NCI-H2029 (cell line): Measurements from ENCODE around the gene SEC14L5.

Experiments
- DNase-seq: peaks from one replicate; lab custom pipeline; 2025; lab: John Stamatoyannopoulos, UW

Gene SEC14L5

DNA sequence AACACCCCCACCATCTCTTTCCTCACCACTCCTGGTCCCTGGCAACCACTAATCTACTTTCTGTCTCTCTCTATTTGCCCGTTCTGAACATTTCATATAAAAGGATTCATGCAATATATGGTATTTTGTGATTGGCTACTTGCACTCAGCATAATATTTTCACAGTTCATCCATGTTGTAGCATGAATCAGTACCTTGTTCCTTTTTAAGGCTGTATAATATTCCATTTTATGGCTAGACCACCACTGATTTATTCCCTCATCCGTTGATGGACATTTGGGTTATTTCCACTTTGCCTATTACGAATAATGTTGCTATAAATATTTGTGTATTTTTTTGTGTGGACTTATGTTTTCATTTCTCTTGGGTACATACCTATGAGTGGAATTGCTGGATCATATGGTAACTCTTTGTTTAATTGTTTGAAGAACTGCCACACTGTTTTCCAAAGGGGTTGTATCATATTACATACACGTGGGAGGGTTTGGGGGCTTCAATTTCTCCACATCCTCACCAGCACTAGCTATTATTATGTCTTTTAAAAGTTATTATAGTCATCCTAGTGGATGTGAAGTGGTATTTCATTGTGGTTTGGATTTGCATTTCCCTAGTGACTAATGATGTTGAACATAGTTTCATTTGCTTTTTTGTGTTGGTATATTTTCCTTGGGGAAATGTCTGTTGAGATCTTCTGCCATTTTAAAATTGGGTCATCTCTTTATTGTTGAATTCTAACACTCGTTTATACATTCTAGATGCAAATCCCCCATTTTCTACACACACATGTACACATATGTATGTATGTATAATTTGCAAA is 26.3 kb downstream of the SEC14L5 start:
- DNase-seq = no peak

DNA sequence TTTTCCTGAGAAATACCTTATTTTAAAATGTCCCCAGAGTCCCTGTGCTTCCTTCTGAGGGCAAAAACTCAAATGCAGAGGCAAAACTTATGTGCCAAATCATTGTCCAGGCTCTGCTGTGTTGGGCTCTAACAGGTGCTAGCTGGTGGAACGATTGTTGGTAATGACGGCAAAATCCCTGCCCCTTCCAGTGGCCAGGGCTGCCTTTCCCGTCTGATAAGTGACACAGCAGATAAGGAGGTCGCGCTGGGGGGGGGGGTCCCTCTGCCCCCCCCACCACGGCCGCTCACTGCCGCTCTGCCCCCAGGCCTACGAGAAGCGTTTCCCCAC is 29.1 kb downstream of the SEC14L5 start:
- no peak for DNase-seq

DNA sequence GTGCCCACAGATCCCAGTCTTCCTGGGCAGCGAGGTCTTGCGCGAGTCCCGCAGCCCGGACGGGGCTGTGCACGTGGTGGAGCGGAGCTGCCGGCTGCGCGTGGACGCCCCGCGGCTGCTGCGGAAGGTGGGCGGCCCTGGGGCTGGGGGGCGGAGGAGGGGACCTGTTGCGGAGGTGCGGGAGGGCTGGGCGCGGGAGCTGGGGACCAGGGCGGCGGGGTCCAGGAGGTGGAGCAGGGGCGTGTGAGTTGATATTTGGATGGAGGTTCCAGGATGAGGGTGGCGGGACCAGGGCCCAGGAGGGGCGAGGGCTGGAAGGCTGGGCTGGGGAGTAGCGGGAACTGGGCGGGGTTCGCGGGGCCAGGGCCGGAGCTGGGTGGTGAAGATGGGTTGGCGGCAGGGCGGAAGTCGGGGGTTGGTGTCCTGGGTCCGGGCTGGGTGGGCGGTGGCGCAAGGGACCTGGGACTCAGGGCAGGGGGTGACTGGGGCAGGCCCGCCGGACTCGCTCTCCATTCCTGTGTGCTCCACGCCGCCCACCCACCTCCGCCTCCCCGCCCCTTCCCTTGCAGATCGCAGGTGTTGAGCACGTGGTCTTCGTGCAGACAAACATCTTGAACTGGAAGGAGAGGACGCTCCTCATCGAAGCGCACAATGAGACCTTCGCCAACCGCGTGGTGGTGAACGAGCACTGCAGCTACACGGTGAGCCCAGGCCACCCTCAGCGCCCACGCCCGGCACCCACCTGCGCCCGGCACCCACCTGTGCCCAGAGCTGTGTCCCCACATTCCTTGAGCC is 29.6 kb downstream of the SEC14L5 start:
- no peak for DNase-seq

DNA sequence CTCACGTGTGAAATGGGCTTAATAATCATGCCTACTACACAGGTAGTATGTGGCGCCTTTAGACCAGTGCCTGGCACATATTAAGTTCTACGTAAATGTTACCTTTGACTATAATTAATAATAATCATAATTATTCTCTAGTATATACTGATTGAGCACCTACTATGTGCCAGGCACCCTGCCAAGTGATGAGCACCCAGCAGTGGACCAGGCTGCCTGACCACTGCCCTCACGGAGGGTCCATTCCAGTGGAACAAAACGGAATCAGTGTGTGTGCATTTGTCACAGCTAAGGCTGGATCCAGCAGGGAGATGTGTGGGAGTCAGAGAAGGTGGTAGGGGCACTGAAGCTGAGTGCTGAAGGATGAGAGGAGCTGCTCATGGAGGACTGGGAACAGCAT is 30.5 kb downstream of the SEC14L5 start:
- no peak for DNase-seq

DNA sequence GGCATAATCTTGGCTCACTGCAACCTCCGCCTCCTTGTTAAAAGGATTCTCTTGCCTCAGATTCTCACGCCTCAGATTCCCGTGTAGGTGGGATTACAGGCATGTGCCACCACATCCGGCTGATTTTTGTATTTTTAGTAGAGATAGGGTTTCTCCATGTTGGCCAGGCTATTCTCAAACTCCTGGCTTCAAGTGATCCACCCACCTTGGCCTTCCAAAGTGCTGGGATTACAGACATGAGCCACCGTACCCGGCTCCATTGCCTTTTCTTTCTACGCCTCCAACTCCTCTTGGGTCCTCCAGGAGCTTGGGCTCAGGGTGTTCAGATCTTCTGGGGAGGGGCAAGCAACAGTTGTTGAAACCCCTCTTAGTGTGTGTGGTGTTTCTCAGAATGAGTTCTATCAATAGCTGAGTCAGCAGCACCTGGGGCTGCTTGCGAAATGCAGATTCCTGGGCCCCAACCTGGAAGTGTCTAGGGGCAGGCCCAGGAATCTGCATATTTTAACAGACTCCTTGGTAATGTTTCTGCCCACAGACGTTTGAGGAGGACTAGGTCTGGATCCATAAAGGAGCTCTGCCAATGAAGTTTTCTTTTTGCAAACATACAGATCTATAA is 31.4 kb downstream of the SEC14L5 start:
- DNase-seq = no peak

DNA sequence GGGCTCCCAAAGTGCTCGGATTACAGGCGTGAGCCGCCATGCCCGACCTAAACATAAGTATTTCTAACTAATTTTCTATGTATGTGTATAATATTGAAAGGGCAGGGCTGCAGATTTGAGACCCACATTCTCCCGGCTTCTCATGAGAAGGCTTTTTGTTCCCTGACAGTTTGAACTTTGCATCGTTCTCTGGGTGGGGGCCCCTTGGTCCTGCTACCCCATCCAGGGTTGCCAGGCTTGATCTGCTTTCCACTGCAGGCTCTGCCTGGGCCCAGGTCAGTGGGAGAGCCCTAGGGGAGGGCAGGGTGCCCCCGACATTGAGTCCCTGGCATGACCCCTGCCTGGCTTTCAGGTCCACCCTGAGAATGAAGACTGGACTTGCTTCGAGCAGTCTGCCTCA is 32.3 kb downstream of the SEC14L5 start:
- DNase-seq = no peak

DNA sequence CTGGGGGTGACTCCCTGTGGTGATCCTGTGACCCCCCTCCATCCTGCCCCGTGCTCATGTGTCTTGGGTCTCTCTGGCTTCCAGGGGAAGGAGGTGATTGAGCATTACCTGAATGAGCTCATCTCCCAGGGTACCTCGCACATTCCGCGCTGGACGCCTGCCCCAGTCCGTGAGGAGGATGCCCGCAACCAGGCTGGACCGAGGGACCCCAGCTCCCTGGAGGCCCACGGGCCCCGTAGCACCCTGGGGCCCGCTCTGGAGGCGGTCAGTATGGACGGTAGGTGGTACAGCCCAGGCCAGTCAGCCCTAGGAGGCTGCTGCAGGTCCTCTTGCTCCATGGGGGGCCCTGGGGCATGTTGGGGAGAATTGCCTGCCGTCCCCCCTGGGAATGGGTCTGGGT is 33.6 kb downstream of the SEC14L5 start:
- no peak for DNase-seq

DNA sequence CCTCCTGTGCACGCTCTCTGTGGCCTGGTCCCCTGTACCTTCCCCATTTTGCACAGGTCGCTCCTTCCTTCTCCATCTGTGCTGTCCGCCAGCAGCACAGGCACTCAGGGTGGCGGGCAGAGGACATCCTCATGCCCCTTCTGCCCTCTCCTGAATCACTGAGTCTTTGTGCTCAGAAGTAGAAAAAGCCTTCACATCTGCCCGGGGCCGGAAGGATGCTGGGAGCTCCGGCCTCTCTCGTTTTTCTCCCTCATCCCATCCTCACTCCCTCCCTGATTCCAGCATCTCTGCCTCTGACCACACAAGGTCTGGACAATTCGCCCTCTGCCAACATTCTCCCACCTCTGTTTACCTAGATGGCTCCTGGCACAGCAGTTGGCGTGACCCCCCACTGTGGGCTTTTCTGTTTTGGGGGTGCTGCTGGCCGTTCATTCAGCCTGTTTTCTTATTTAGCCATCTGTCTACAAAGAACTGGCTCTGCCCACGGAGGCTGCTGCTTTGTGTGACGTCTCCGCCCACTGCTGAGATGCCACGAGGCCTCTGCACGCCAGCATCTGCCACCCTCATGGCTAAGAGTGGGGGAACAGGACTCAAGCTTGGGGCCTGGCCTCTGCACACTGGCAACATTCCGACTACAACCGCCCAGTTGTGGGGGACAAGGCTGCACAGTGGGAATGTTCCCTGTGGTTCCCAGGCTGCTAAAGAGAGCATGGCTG is 36.7 kb downstream of the SEC14L5 start:
- no peak for DNase-seq

DNA sequence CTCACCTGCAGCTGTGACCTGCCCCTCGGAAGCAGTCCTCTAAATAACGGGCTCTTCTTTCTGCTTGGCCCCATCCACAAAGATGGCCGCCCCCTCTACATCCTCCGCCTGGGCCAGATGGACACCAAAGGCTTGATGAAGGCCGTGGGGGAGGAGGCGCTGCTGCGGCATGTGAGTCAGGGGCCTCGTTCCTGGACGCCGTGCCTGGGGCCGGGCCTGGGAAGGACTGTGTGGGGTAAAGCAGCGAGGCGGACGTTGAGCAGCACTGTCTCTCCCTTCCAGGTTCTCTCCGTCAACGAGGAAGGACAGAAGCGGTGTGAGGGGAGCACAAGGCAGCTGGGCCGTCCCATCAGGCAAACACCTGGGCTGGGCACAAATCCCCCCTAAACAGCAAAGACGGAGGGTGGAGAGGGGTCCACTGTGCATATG is 42.5 kb downstream of the SEC14L5 start:
- no peak for DNase-seq

DNA sequence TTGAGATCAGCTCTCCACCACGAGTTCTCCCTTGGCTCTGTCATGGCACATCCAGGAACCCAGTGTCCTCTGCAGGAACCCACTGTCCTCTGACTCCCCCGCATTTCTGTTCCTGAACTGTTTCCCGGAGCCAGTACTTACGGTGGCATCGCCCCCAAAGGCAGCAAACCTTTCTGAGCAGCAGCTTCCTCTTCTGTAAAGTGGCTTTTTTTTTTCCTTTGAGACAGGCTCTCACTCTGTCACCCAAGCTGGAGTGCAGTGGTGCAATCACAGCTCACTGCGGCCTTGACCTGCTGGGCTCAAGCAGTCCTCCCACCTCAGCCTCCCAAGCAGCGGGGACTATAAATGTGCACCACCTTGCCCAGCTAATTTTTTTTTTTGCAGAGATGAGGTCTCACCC is 43.4 kb downstream of the SEC14L5 start:
- DNase-seq = no peak

DNA sequence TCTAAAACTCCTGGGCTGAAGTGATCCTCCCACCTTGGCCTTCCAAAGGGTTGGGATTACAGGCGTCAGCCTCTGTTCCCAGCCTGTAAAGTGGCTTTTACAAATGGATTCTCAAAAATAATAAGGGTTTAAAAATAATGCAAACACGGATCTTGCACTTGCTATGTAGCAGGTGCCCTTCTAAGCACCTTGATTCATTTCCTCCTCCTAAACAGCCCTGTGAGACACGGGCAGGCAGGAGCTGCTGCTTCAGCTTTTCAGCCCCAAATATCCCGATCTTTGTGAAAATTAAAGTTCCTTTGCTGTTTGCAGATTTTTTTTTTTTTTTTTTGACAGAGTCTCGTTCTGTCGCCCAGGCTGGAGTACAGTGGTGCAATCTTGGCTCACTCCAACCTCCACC is 43.9 kb downstream of the SEC14L5 start:
- no peak for DNase-seq

DNA sequence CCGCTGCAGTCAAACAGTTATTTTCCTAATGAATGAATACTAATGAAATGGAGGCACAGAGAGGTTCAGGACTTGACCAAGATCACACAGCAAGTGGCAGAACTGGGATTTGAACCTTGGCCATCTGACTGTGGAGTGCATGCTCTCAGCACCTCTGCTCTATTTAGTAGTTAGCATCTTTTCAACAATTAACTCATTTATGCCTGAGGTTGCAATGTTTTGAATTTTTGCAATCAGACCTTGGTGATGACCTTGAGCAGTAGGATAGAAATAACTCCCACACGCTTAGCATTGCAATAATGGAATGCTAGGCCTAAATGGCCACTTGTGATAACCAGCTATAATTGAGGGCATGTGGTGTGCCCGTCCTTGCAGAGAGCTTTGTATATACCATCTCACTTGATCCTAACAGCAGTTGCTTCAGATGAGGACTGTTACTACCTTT is 44.6 kb downstream of the SEC14L5 start:
- no peak for DNase-seq

DNA sequence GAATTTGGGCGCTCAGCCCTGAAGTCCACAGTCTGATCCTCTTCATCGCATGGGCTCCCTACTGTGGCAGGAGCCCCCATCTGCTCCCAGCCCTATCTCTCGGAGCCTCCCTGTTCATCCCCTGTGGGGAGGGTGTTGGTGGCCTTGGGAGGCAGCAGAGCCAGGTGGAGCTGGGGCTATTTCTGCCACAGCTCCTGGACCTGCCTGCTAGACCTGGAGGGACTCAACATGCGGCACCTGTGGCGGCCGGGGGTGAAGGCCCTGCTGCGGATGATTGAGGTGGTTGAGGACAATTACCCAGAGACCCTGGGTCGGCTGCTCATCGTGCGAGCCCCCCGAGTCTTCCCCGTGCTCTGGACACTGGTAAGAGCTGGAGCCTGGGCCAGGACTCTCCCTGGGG is 45.1 kb downstream of the SEC14L5 start:
- DNase-seq = no peak

DNA sequence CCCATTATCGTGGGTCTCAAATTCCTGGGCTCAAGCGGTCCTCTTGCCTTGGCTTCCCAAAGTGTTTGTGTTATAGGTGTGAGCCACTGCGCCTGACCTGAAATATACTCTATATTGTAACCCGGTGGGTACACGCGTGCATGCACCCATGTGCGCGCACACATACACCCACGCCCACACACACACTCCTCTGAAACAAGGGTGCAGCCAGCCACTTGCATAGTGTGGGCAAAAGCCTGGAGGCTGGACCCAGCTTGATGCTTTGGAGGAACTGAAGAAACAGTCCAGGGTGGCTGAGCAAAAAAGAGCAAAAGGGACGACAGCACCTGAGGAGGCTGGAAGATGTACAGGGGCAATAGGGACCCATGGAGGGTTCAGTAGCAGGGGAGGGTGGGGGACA is 45.7 kb downstream of the SEC14L5 start:
- DNase-seq = no peak

DNA sequence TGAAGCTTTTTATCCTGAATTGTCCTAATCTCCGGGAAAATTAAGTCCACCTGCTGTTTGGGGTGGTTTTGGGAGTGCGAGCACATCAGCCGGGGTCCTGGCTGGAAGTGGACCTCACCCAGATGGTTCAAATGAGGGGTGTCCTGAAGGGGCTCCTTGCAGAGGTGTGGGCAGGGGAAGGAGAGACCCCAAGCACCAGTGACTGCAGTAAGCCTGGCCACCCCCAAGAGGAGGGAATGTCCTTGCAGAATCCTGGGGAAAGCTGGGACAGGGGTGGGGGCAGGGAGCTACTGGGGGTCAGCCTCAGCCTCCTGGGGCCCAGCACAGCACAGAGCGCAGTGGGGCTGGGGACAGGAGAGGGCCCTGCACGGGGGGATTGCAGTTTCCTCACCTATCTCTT is 46.2 kb downstream of the SEC14L5 start:
- DNase-seq = no peak

DNA sequence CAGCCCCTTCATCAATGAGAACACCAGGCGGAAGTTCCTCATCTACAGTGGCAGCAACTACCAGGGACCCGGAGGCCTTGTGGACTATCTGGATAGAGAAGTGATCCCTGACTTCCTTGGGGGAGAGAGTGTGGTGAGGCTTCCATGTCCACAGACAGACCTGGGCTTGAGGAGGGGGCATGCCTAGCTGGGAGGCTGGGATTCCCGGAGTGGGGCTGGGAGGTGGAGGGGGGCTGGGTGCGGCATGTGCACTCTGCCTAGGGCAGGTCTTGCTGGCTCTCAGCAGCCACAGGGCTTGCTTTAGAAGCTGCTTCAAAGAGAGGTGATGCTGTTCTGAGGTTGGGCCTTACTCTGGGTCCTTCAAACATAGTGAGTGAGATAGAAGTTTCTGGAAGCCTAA is 47.8 kb downstream of the SEC14L5 start:
- DNase-seq = no peak

DNA sequence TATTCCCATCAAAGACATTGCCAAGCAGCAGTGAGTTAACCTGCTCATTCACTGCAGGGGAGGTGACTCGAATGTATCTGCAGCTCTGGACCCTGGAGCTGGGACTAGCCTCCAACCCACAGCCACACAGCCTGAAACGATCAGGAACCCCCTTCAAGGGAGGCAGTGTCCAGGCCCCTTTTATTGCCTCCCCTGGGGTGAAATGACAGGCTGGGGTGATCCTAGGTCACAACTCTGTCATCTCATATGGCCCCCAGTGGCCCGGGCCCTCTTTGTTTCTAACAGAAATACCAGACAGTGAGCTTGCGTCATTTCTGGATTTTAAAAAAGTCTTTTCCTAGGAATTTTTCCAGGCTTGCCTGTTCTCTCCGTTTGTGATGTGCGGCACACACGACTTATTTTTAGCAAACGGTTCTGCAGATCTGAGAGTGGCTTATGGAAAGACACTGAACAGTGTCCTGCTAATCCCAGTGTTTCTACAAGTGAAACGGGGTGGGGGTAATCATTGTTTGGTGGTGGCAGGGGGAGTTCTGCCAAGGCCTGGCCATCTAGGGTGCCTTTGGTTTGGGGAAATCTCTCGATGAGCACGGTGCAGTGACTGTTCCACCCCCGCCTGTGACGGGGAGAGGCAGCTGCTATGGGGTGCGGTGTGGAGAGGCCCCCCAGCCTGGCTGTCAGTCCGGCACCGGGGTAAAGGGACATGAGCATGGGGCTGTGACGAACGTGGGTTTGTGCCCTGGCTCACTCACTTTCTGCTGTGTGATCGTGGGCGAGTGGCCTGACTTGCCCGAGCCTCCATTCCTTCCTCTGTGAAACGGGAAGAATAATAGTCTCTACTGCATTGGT is 48.4 kb downstream of the SEC14L5 start:
- DNase-seq = no peak

DNA sequence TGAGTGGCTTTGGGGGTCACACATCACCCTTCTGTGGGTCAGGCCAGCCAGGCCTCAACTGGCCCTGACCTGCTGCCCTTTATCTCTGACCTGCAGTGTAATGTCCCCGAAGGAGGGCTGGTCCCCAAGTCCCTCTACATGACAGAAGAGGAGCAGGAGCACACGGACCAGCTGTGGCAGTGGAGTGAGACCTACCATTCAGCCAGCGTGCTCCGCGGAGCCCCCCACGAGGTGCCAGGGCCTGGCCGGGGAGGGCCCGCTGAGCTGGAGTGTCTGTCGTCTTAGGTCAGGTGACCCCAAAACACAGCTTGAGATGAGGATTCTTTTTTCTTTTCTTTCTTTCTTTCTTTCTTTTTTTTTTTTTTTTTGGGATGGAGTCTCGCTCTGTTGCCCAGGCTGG is 49.1 kb downstream of the SEC14L5 start:
- no peak for DNase-seq

DNA sequence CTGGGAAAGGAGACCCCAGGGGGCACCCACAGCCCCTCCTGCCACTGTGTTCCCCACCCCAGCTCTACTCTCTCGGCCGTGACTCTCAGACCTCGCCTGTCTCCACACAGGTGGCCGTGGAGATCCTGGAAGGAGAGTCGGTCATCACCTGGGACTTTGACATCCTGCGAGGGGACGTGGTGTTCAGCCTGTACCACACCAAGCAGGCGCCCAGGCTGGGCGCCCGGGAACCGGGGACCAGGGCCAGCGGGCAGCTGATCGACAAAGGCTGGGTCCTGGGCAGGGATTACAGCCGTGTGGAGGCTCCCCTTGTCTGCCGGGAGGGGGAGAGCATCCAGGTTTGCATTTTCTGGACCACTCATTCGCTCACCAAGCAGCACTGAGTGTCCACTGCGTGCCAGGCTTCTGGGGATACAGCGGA is 50.2 kb downstream of the SEC14L5 start:
- DNase-seq = no peak

DNA sequence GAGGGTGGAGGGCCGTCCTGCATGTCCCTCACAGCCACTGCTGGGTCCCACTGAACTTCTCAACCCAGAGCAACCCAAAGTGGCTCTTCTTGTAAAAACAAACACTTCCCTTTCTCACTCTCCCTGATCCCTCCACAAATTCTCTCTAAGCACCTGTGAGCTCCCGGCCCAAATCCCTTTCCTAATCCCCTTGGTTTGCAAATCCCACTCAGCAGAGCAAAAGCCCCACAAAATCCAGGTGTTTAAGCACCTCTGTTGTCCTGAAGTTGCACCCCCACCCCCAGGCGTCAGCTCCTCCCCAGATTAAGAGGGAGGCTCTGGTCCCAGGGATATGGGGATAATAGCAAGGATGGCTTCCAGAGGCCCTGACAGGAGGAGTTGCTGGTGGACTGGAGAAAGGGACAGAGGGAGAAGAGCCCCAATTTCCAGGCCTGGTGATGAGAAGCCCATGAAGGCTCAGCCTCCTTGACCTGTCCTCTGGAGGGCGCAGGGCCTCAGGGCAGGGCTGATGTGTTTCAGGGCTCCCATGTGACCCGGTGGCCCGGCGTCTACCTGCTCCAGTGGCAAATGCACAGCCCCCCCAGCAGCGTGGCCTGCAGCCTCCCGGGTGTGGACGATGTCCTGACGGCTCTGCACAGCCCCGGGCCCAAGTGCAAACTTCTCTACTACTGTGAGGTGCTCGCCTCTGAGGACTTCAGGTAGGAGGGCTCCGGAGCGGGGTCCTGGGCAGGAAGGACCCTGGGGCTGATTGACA is 52.6 kb downstream of the SEC14L5 start:
- DNase-seq = no peak

DNA sequence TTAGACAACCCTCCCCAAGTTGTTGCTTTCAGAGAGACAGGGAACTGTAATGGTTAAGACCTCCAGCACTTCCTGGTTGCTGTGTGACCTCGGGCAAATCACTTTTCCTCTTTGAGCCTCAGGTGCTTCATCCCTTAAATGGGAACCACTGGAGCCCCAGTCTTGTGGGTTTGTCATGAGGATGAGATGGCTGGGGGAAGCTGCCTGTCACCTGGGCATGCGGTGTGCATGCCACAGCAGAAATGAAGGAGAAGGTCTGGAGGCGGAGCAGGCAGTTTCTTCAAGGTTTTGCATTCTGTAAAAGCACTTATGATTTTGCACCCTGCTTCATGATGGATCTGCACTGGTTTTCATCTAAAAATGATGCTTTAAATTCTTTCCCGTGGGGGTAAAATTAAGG is 53.5 kb downstream of the SEC14L5 start:
- DNase-seq = no peak
